T1000 (cell line): ENCODE results near the gene APOL6.
"Not testable (repeated sequence)": the region's sequence is repeated elsewhere in the genome, so short reads cannot be mapped to it uniquely, and the experiment has no call there.

ENCODE experiments used
- DNase-seq: peaks from one replicate; lab custom pipeline; 2025; ENCODE audit warnings: mixed read lengths; lab: John Stamatoyannopoulos, UW

The APOL6 gene

DNA sequence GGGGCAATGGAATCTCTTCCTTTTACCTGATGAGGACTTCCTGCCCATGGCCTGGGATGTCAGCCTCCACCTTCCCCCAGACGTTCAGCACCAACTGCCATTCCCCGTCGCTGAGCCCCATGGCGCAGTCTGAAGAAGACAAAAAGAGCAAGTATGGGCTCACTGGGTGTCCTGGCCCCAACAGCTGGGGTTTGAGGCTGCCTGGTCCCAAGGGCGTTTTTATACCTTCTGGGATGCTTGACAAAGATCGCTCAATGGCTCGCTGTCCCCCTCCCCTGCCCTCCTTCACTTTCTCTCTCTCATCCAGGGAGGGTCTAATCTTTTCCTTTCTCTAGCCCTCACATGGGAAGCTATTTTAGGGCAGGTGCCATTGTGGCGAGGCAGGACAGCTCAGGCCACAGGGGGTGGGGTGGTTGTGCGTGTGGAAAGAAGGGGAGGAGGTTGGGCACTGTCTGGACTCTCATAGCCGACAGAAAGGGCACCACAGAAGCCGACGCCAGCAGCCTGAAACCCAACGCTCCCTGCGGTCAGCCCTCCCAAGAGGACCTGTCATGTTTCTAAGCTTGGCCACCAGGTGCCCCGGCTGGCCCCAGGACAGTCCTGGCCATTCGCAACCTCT is 31.0 kb upstream of the APOL6 start, which contains the start of gene MB:
Gene MB, minus strand, starts transcription at position 193 of the 619 bp plus-strand sequence. Its CDS starts 72 bp downstream, at position 121.
- no peak for DNase-seq

DNA sequence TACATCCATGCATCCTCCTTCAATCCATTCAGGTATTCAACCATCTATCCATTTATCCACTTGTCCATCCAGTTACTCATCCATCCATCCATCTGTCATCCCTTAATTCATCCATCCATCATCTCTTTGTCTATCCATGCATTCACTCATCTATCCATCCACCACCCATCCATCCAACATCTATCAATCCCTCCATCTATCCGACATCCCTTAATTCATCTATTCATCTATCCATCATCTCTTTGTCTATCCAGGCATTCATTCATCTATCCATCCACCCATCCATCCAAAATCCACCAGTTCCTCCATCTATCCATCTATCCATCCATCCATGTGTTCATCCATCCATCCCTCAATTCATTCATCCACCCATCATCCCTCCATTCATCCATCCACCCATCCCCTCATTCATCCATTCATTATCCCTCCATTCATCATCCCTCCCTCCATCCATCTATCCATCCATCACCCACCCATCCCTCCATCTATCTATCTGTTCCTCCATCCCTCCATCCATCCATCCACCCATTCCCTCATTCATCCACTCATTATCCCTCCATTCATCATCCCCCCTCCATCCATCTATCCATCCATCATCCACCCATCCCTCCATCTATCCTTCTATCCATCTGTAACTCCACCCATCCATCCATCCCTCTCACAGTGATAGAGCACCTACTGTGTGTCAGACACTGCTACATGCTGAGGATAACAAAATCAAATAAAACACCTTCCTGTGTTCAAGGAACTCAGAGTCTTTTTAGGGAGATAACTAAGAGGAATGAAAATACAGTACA is 29.6 kb upstream of the APOL6 start:
- no peak for DNase-seq

DNA sequence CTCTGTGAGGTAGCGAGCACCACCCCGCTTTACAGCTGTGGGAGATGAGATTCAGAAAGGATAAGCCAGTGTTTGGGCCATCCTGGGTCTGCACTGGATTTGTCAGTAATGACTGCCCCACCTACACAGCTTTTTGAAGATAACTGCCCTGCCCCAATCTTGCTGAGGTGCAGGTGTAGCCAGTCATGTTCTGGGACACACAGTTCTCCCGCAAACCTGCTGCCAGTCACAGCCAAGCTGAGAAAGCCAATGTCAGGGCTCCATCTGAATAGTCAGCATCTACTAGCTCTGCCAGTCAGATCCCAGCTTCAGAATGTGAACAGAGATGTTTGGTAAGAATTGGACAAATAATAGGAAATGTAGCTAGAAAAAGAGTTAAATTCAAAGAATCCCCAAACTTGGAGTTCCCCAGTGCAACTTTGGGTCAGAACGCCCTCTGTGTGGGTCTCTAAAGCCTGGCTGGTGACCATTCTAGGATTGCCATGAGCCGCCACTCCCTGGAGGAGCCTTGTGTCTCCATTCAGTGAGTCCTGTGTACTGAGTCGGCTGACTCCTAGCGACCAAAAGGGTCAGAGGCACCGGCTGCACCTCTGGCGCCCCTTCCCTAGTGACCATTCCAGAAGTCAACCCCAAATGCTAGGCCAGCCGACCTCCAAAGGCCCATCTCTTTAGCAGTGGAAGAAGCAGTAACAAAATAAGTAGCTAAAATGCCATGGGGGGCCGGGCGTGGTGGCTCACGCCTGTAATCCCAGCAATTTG is 28.7 kb upstream of the APOL6 start:
- DNase-seq, result no peak

DNA sequence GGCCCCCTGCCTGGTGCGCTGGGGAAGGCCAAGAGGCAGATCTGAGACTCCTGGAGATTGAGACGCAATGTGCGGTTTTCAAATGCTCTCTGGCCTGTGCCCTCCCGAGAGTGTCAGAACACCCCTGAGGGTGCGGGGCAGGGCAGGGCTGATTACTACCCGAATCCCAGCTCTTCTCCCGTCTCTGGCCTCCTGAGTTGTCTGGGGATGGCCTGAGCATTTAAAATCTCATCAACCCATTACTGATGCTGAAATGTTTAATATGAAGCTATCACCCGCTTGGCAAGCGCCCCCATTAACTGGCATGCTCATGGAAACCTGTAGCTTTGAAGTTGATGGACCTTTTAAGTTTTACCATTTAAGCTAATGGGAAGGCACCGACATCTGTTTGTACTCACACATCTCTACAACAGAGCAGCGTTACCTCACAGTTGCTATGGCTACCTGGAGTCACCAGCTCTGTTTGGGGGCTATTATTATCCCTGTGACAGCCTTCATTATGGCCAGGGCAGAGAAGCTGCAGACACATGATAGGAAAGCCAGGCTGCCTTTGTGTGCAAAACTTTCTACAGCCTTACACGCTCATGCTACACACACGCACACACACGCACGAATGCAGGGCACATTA is 27.5 kb upstream of the APOL6 start:
- DNase-seq, result no peak

DNA sequence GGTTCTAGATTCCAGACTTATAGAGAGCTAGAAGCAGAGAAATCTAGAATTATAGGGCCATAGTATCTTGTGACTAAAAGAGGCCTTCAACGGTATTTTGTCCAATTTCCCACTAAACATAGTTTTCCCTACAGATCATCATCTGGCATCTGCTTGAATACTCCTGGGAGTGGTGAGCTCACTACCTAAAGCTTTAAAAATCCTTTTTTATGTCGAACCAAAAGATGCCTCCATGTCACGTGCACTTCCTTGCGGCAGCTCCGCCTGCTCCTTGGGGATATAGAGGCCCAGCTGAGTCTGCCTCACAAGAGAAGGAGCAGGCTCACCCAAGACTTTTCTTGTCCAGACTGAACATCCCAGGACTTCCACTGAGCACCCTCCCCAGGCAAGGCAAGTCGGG is 26.8 kb upstream of the APOL6 start:
- no peak for DNase-seq

- no peak for DNase-seq
These were observed 25.9 kb upstream of the APOL6 start for GRCh38 chr22:35622191-35622913.

GRCh38 chr22:35623885-35624284 is 24.4 kb upstream of the APOL6 start:
- not testable (repeated sequence) for DNase-seq

- DNase-seq, result no peak
These were observed 23.7 kb upstream of the APOL6 start for GRCh38 chr22:35624547-35624946.

DNA sequence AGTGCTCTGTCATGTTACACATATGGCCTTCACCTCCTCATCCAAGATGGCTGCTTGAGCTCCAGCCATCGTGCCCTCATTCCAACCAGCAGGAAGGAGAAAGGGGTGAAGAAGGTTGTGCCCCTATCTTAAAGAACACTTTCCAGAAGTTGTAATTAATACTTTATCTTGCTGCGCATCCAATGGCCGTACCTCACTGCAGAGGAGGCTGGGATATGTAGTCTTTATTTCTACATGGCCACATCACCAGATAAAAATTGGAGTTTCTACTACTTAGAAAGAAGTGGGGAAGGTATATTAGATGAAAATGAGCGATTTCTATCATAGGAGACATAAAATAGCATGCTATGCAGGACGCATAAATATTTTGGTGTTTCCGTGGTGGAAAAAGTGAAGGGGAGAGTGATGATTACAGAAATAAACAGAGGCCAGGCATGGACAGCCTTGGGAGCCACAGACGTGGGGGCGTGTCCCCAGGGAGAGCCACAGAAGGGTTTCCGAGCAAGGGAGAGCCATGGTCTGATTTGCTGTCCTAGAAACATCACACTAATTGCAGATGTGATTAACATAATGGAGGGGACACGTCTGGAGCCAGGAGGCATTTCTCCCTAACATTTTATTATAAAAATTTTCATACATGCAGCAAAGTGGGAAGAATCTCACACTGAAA is 22.3 kb upstream of the APOL6 start:
- DNase-seq, result no peak

- peak; percentile 86 for DNase-seq
These were observed 20.8 kb upstream of the APOL6 start for GRCh38 chr22:35627267-35628041.

- no peak for DNase-seq
These were observed 19.5 kb upstream of the APOL6 start for GRCh38 chr22:35628732-35629131.

- peak; percentile 94 for DNase-seq
These were observed 18.6 kb upstream of the APOL6 start for GRCh38 chr22:35629406-35630216.

DNA sequence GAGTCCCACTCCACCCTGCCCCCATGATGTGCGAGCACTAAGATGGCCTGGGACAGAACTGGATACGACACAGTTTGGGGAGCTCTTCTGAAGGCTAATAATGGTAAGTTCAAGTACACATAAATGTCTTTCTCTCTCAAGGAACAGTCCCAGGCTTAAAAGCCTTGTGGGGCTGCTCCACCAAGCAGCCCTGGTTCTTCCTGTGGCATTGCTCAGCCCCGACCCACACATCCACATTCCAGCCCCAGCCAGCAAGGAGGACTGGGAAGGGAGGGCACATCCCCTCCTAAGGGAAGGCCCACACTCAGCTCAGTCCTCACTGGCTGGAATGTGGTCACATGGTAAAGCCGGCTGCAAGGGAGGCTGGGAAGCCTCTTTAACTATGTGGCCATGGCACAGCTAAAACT is 17.9 kb upstream of the APOL6 start:
- DNase-seq, result peak; percentile 43

DNA sequence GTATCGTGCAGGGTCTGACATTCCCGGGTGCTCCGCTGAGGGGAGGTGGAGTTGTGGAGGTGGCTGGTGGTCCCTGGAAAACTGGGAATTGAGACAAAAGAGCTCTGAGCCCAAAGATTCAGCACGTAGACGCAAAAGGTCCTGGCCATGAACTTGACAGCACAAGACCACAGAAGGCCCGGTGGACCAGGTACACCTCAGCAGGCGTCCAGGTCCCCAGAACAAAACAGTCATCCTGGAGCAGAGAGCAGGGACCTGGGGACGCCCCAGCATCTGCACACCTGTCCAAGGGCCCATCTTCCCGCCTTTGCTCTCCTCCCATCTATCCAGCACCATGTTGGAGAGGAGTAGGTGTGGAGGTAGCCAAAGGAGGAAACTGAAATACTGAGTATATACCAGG is 17.4 kb upstream of the APOL6 start:
- no peak for DNase-seq

GRCh38 chr22:35631597-35631996 is 16.6 kb upstream of the APOL6 start:
- DNase-seq, result no peak

- no peak for DNase-seq
These were observed 15.3 kb upstream of the APOL6 start for GRCh38 chr22:35632935-35633334.

- no peak for DNase-seq
These were observed 14.7 kb upstream of the APOL6 start for GRCh38 chr22:35633520-35633919.

DNA sequence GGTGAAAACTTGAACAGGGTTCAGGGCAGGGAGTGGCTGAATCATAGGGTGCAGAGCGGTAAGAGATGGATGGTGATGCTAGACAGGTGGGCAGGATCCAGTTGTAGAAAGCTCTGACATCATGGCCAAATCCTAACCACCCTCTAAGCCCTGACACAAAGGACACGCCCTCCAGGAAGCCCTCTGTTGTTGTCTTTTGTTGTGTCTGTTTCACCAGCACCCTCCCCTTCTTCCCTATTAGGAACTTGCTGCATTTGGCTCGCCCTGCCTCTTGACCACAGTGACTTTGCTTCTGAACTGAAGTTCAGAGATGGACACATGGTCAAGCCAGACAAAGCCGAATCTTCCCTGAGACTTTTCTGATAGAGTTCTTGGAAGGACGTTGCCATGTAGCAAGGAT is 14.2 kb upstream of the APOL6 start:
- no peak for DNase-seq

DNA sequence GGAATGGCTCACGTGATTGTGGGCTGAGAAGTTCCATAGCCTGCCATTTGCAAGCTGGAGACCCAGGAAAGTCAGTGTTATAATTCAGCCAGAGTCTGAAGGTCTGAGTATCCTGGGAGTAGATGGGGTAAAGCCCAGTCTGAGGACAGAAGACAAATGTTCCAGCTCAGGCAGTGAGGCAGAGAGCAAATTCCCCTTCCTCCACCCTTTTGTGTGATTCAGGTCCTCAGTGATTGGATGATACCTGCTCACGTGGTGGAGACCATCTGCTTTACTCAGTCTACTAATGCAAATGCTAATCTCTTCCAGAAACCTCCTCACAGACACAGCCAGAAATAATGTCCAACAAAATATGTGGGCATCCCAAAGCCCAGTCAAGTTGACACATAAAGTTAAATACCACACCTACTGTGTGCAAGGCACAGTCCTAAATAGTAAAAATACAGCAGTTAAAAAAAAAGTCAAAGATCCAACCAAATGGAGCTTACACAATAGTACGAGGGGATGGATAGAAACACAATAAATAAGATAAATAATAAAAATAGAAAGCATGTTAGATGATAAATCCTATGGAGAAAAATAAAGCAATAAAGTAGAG is 13.2 kb upstream of the APOL6 start:
- no peak for DNase-seq
